K562 (cell line): ENCODE measurements around the gene ZNF26. TPM values are rescaled to one million over a fixed set of nuclear protein-coding genes. Genes with fewer than 3 reads are reported as not detected.

Source experiments
- ARID3B ChIP-seq: fragments of 250-450 bp; sonication (Bioruptor Pico); IDR thresholded peaks from 2 replicates; pipeline ENCODE4 v1.4.0; 2020; ENCODE audit warnings: borderline replicate concordance
- C11orf30 ChIP-seq: fragments of 450-650 bp; IDR thresholded peaks from 2 replicates; pipeline ENCODE4 v1.6.1; 2016; ENCODE audit warnings: low read depth, mild to moderate bottlenecking
- CCNT2 ChIP-seq: IDR thresholded peaks from 2 replicates; pipeline ENCODE4 v1.6.1; 2011; ENCODE audit warnings: borderline replicate concordance, low read depth, mild to moderate bottlenecking, moderate library complexity, mixed read lengths, low read length; ENCODE audit not compliant: insufficient read length; ENCODE audit errors: extremely low read depth
- CHD4 ChIP-seq: fragments of 200-600 bp; sonication (generic); IDR thresholded peaks from 3 replicates; pipeline ENCODE4 v1.6.1; 2012; ENCODE audit warnings: low read depth, mild to moderate bottlenecking, mixed read lengths, low read length, inconsistent platforms; ENCODE audit not compliant: insufficient read depth, insufficient replicate concordance, poor library complexity, severe bottlenecking
- FUS ChIP-seq: fragments of 200-400 bp; formaldehyde crosslinking; optimal IDR thresholded peaks from 2 replicates; pipeline ENCODE3; 2017; ENCODE audit warnings: low read depth, low read length
- HCFC1 ChIP-seq: IDR thresholded peaks from 2 replicates; pipeline ENCODE4 v1.6.1; 2012; ENCODE audit warnings: low read depth, low read length, improper control_type of control experiment
- HLTF ChIP-seq: fragments of 450-650 bp; IDR thresholded peaks from 2 replicates; pipeline ENCODE4 v1.6.1; 2016
- HOXB6 ChIP-seq: fragments of 250-450 bp; sonication (Bioruptor Pico); IDR thresholded peaks from 2 replicates; pipeline ENCODE4 v1.5.1; 2022; ENCODE audit warnings: mild to moderate bottlenecking, borderline replicate concordance
- KDM2B ChIP-seq: fragments of 250-450 bp; sonication (Bioruptor Pico); IDR thresholded peaks from 2 replicates; pipeline ENCODE4 v1.8.0; 2021; ENCODE audit warnings: mild to moderate bottlenecking, moderate library complexity
- MCM3 ChIP-seq: fragments of 450-650 bp; IDR thresholded peaks from 2 replicates; pipeline ENCODE4 v1.6.1; 2016
- PHB2 ChIP-seq: fragments of 450-650 bp; IDR thresholded peaks from 2 replicates; pipeline ENCODE4 v1.6.1; 2017; ENCODE audit warnings: low read depth
- POLR2A ChIP-seq: fragments of 450-650 bp; conservative IDR thresholded peaks from 2 replicates; pipeline ENCODE4 v1.6.1; 2016
- PURB ChIP-seq: sonication (generic); formaldehyde crosslinking; IDR thresholded peaks from 2 replicates; pipeline ENCODE4 v1.9.0; 2021; ENCODE audit warnings: low read depth, mild to moderate bottlenecking, missing genetic modification reagents
- SRSF7 ChIP-seq: fragments of 200-400 bp; formaldehyde crosslinking; optimal IDR thresholded peaks from 2 replicates; pipeline ENCODE3; 2017; ENCODE audit warnings: mild to moderate bottlenecking, low read depth, low read length
- TAF1 ChIP-seq: IDR thresholded peaks from 2 replicates; pipeline ENCODE4 v1.6.1; 2011; ENCODE audit warnings: mild to moderate bottlenecking, low read length, moderate library complexity; ENCODE audit not compliant: insufficient read depth, control insufficient read depth, severe bottlenecking; ENCODE audit errors: extremely low read depth
- THRA ChIP-seq: fragments of 450-650 bp; IDR thresholded peaks from 2 replicates; pipeline ENCODE4 v1.6.1; 2017; ENCODE audit warnings: mild to moderate bottlenecking, moderate library complexity
- ZNF384 ChIP-seq: IDR thresholded peaks from 2 replicates; pipeline ENCODE4 v1.6.1; 2012; ENCODE audit warnings: low read depth, low read length, improper control_type of control experiment
- ZNF561 ChIP-seq: fragments of 450-650 bp; formaldehyde crosslinking; conservative IDR thresholded peaks from 2 replicates; pipeline ENCODE4 v1.4.0; 2020; ENCODE audit warnings: mild to moderate bottlenecking, moderate library complexity
- ZNF764 ChIP-seq: fragments of 250-450 bp; sonication (Bioruptor Pico); IDR thresholded peaks from 2 replicates; pipeline ENCODE4 v1.4.0; 2020; ENCODE audit warnings: low read depth, mild to moderate bottlenecking, moderate library complexity
- polyA plus RNA-seq, 8 experiments: library from polyadenylated mRNA; depleted of rRNA in 4 of 8; stranded (reverse) in 5 of 8; unstranded in 3 of 8; fragments of >200 nt; fragmentation: Nextera tagmentation in 2 of 8; fragmentation: Illumina TruSeq in 1 of 8; extraction: Ambion mirVana in 2 of 8; extraction: Trizol in 1 of 8; gene quantifications; 2 replicates each; pipeline versions ENCODE4 v1.2.1 to v1.2.3, GENCODE V29; 2011 to 2014; ENCODE audit warnings: inconsistent platforms in 1 of 8, missing spikeins in 1 of 8
- total RNA-seq, 7 experiments: library from RNA; depleted of rRNA in 6 of 7; stranded (reverse); fragments of >200 nt in 6 of 7; fragmentation: Illumina TruSeq in 2 of 7; extraction: Trizol in 2 of 7; gene quantifications; 2 replicates each; pipeline versions ENCODE4 v1.2.1 to v1.2.3, GENCODE V29; 2011 to 2021; ENCODE audit warnings: low replicate concordance in 1 of 7
- TF ChIP-seq, protein P1 (sequence below): fragments of 250-450 bp; sonication (Bioruptor Pico); IDR thresholded peaks from 2 replicates; pipeline ENCODE4 v1.8.0; 2021; ENCODE audit warnings: moderate library complexity, mild to moderate bottlenecking, inconsistent platforms
- TF ChIP-seq, protein P2 (sequence below): fragments of 450-650 bp; IDR thresholded peaks from 2 replicates; pipeline ENCODE4 v1.6.1; 2018; ENCODE audit not compliant: partially characterized antibody

ZNF26 gene
- total and polyA plus RNA-seq, 9 of the 15 experiments (the other 6 are each of a cell fraction or from before 2014, with no cell fraction given), result 1.2 to 14.1 (median 8.0) TPM

DNA sequence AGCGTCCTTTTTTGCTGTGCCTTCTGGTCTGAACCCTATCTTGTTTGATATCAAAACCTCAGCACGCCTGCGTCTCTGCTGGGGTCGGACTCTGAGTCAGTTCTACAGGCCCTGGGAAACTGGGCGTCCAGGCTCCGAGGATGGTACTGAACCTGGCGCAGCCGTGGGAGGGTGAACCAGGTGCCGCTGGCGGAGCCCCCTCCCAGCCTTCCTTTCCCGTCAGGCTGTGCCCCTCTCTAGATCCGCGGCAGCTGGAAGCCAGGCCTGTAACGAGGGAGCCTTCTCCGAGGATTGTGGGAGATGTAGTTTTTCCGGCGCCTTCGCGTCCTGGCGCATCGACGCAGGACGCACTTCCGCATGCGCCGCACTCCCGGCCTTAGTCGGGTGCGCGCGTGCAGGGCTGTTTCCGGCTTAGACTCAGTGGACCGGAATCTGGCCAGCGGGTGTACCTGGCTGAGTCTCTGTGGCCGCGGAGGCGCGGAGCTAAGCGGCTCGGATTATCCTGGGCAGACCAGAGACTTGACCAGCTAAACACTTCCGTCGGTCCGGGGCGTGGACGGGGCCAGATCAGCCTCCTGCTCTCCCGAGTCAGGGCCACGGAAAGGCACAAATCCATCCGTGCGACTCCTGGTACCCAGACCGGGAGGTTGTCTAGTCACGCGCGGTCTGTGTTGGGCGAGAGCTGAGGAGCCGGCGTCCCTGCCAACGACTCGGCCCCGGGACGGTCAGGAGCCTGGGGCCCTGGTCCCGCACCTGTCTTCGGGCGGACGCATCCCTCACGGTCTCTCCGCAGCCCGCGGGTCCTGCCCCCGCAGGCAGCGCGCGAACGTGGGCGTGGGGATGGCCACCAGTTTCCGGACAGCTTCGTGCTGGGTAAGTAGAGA lies at the start of gene ZNF26 (continued):
- no peak for TF ChIP-seq CCNT2
- TF ChIP-seq TAF1, result peak; percentile 76
- no peak for TF ChIP-seq FUS
- TF ChIP-seq POLR2A, result peak; percentile 84
- TF ChIP-seq THRA, result no peak
- TF ChIP-seq, protein P1, sequence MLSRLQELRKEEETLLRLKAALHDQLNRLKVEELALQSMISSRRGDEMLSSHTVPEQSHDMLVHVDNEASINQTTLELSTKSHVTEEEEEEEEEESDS (CRISPR knock-in tag), result no peak
- 0 out of 2 replicates have a peak, but pooled peaks have one; percentile 18 for TF ChIP-seq ZNF384
- TF ChIP-seq ZNF764 (CRISPR knock-in tag), result no peak
- TF ChIP-seq ZNF561 (CRISPR knock-in tag), result no peak
- no peak for TF ChIP-seq CHD4
- no peak for TF ChIP-seq KDM2B
- peak; percentile 92 for TF ChIP-seq C11orf30
- no peak for TF ChIP-seq ARID3B (CRISPR knock-in tag)
- TF ChIP-seq HLTF, result no peak
- TF ChIP-seq SRSF7, result no peak
- TF ChIP-seq, protein P2, sequence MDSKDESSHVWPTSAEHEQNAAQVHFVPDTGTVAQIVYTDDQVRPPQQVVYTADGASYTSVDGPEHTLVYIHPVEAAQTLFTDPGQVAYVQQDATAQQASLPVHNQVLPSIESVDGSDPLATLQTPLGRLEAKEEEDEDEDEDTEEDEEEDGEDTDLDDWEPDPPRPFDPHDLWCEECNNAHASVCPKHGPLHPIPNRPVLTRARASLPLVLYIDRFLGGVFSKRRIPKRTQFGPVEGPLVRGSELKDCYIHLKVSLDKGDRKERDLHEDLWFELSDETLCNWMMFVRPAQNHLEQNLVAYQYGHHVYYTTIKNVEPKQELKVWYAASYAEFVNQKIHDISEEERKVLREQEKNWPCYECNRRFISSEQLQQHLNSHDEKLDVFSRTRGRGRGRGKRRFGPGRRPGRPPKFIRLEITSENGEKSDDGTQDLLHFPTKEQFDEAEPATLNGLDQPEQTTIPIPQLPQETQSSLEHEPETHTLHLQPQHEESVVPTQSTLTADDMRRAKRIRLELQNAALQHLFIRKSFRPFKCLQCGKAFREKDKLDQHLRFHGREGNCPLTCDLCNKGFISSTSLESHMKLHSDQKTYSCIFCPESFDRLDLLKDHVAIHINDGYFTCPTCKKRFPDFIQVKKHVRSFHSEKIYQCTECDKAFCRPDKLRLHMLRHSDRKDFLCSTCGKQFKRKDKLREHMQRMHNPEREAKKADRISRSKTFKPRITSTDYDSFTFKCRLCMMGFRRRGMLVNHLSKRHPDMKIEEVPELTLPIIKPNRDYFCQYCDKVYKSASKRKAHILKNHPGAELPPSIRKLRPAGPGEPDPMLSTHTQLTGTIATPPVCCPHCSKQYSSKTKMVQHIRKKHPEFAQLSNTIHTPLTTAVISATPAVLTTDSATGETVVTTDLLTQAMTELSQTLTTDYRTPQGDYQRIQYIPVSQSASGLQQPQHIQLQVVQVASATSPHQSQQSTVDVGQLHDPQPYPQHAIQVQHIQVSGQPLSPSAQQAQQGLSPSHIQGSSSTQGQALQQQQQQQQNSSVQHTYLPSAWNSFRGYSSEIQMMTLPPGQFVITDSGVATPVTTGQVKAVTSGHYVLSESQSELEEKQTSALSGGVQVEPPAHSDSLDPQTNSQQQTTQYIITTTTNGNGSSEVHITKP, result no peak
- no peak for TF ChIP-seq PURB (CRISPR knock-in tag)
- TF ChIP-seq HOXB6, result no peak
- TF ChIP-seq PHB2, result no peak
- no peak for TF ChIP-seq MCM3
- peak; percentile 99 for TF ChIP-seq HCFC1
